H9 (cell line): ENCODE measurements around the gene PDRG1. TPM values are rescaled to one million over a fixed set of nuclear protein-coding genes. Genes with fewer than 3 reads are reported as not detected.

Experiments used
- DNase-seq: peaks from one replicate; pipeline ENCODE4 v3.0.0-alpha.2; 2017
- H2AFZ ChIP-seq: one replicate; pipeline ENCODE4 v1.6.1; 2013; ENCODE audit warnings: mild to moderate bottlenecking, low read length, control low read depth, moderate library complexity
- H2AK5ac ChIP-seq: 2 replicates; pipeline ENCODE4 v1.6.1; 2013; ENCODE audit warnings: low read length, control low read depth, mixed read lengths; ENCODE audit not compliant: insufficient read length
- H2BK120ac ChIP-seq: one replicate; pipeline ENCODE4 v1.6.1; 2013; ENCODE audit warnings: low read depth, mild to moderate bottlenecking, low read length, control low read depth, inconsistent platforms; ENCODE audit not compliant: poor library complexity, severe bottlenecking
- H2BK12ac ChIP-seq: 2 replicates; pipeline ENCODE4 v1.6.1; 2013; ENCODE audit warnings: low read length, control low read depth, mixed read lengths, low read depth; ENCODE audit not compliant: insufficient read length
- H2BK15ac ChIP-seq: 2 replicates; pipeline ENCODE4 v1.6.1; 2013; ENCODE audit warnings: low read depth, low read length, control low read depth
- H2BK20ac ChIP-seq: one replicate; pipeline ENCODE4 v1.6.1; 2013; ENCODE audit warnings: low read depth, mild to moderate bottlenecking, low read length, control low read depth, inconsistent platforms; ENCODE audit not compliant: poor library complexity, severe bottlenecking
- H2BK5ac ChIP-seq: 2 replicates; pipeline ENCODE4 v1.6.1; 2013; ENCODE audit warnings: low read length, control low read depth, mixed read lengths; ENCODE audit not compliant: insufficient read length
- H3K14ac ChIP-seq: 2 replicates; pipeline ENCODE4 v1.6.1; 2013; ENCODE audit warnings: low read length, control low read depth; ENCODE audit not compliant: insufficient read depth
- H3K18ac ChIP-seq: 2 replicates; pipeline ENCODE4 v1.6.1; 2013; ENCODE audit warnings: low read depth, mild to moderate bottlenecking, mixed read lengths, low read length, control low read depth; ENCODE audit not compliant: insufficient read length
- H3K23ac ChIP-seq: 2 replicates; pipeline ENCODE4 v1.6.1; 2013; ENCODE audit warnings: low read length, control low read depth, mixed read lengths, low read depth; ENCODE audit not compliant: insufficient read length
- H3K23me2 ChIP-seq: 2 replicates; pipeline ENCODE4 v1.6.1; 2013; ENCODE audit warnings: low read depth, mild to moderate bottlenecking, mixed read lengths, low read length, control low read depth; ENCODE audit not compliant: insufficient read length, poor library complexity, severe bottlenecking
- H3K27ac ChIP-seq: 2 replicates; pipeline ENCODE4 v1.5.1; 2013; ENCODE audit warnings: low read length, control low read depth, mixed read lengths, low read depth; ENCODE audit not compliant: insufficient read length
- H3K27me3 ChIP-seq: 2 replicates; pipeline ENCODE4 v1.6.1; 2013; ENCODE audit warnings: low read length, control low read depth, inconsistent platforms; ENCODE audit not compliant: insufficient read depth
- H3K4ac ChIP-seq: 2 replicates; pipeline ENCODE4 v1.6.1; 2013; ENCODE audit warnings: low read depth, mild to moderate bottlenecking, control low read depth, inconsistent platforms, low read length, moderate library complexity
- H3K4me1 ChIP-seq: 2 replicates; pipeline ENCODE4 v1.6.1; 2013; ENCODE audit warnings: low read length, control low read depth, inconsistent platforms; ENCODE audit not compliant: insufficient read depth
- H3K4me2 ChIP-seq: 2 replicates; pipeline ENCODE4 v1.6.1; 2013; ENCODE audit warnings: low read length, control low read depth, mixed read lengths; ENCODE audit not compliant: insufficient read length, insufficient read depth
- H3K56ac ChIP-seq: 2 replicates; pipeline ENCODE4 v1.6.1; 2013; ENCODE audit warnings: low read depth, mild to moderate bottlenecking, mixed read lengths, low read length, control low read depth; ENCODE audit not compliant: insufficient read length
- H3K79me1 ChIP-seq: 2 replicates; pipeline ENCODE4 v1.6.1; 2013; ENCODE audit warnings: low read depth, mild to moderate bottlenecking, moderate library complexity, low read length, control low read depth, inconsistent platforms; ENCODE audit not compliant: insufficient read depth, poor library complexity, severe bottlenecking
- H3K79me2 ChIP-seq: 2 replicates; pipeline ENCODE4 v1.6.1; 2013; ENCODE audit warnings: low read length, control low read depth, inconsistent platforms; ENCODE audit not compliant: insufficient read depth
- H3K9ac ChIP-seq: 2 replicates; pipeline ENCODE4 v1.6.1; 2013; ENCODE audit warnings: low read length, control low read depth, mixed read lengths; ENCODE audit not compliant: insufficient read length; ENCODE audit errors: extremely low read depth
- H3K9me3 ChIP-seq: one replicate; pipeline ENCODE4 v1.6.1; 2013; ENCODE audit warnings: low read depth, low read length, inconsistent platforms; ENCODE audit not compliant: control insufficient read depth
- H3T11ph ChIP-seq: one replicate; pipeline ENCODE4 v1.6.1; 2013; ENCODE audit warnings: mild to moderate bottlenecking, low read length, control low read depth, inconsistent platforms
- H4K20me1 ChIP-seq: one replicate; pipeline ENCODE4 v1.6.1; 2013; ENCODE audit not compliant: control insufficient read depth, insufficient read length, insufficient read depth
- H4K5ac ChIP-seq: 2 replicates; pipeline ENCODE4 v1.6.1; 2013; ENCODE audit warnings: low read depth, mild to moderate bottlenecking, mixed read lengths, low read length, control low read depth; ENCODE audit not compliant: insufficient read length
- H4K8ac ChIP-seq: replicated peaks from 2 replicates; pipeline ENCODE4 v1.6.1; 2013; ENCODE audit warnings: low read length, control low read depth, mixed read lengths, low read depth; ENCODE audit not compliant: insufficient read length
- H4K91ac ChIP-seq: 2 replicates; pipeline ENCODE4 v1.6.1; 2013; ENCODE audit warnings: low read depth, mild to moderate bottlenecking, moderate library complexity, mixed read lengths, low read length, control low read depth; ENCODE audit not compliant: insufficient read length
- H3K27ac Mint-ChIP-seq, 3 experiments: 2 replicates in 2 of 3; 3 replicates in 1 of 3; pipeline ENCODE4 v1.8.0; 2020 to 2021; ENCODE audit warnings: mixed read lengths in 3 of 3, mild to moderate bottlenecking in 1 of 3, moderate library complexity in 1 of 3
- H3K27me3 Mint-ChIP-seq: 2 replicates; pipeline ENCODE4 v1.8.0; 2021; ENCODE audit warnings: low read depth, mild to moderate bottlenecking, moderate library complexity, mixed read lengths
- H3K36me3 Mint-ChIP-seq, 3 experiments: 2 replicates in 2 of 3; 3 replicates in 1 of 3; pipeline ENCODE4 v1.8.0; 2020 to 2021; ENCODE audit warnings: low read depth in 3 of 3, mixed read lengths in 3 of 3; ENCODE audit not compliant: insufficient read depth in 1 of 3
- H3K4me1 Mint-ChIP-seq, 2 experiments: 2 replicates each; pipeline ENCODE4 v1.8.0; 2020; ENCODE audit warnings: mixed read lengths in 2 of 2
- H3K4me3 Mint-ChIP-seq, 2 experiments: 2 replicates in 1 of 2; 3 replicates in 1 of 2; pipeline ENCODE4 v1.8.0; 2020 to 2021; ENCODE audit warnings: mild to moderate bottlenecking in 2 of 2, mixed read lengths in 2 of 2, moderate library complexity in 1 of 2
- H3K9me3 Mint-ChIP-seq, 2 experiments: 2 replicates in 1 of 2; 3 replicates in 1 of 2; pipeline ENCODE4 v1.8.0; 2020; ENCODE audit warnings: mild to moderate bottlenecking in 2 of 2, mixed read lengths in 2 of 2, moderate library complexity in 1 of 2
- WGBS: extraction: QIAGEN DNeasy Blood & Tissue Kit; methylation state at CpG from one replicate; pipeline ENCODE4 v1.1.7; 2013; ENCODE audit warnings: missing lambda C conversion rate, low lambda C conversion rate, mixed read lengths; ENCODE audit not compliant: insufficient read length; ENCODE audit errors: extremely low coverage; 5-methylcytosine and 5-hydroxymethylcytosine counted together
- total RNA-seq: library from RNA; stranded (reverse); gene quantifications from 2 replicates; pipeline ENCODE4 v1.2.1, GENCODE V29; 2021
- TF ChIP-seq, protein P1 (sequence below): fragments of 200-600 bp; sonication (generic); conservative IDR thresholded peaks from 3 replicates; pipeline ENCODE4 v1.8.0; 2021; ENCODE audit warnings: antibody characterized with exemption, mild to moderate bottlenecking

The PDRG1 gene
- total RNA-seq, 1 experiment from 2014 or later = 32.2 TPM

DNA sequence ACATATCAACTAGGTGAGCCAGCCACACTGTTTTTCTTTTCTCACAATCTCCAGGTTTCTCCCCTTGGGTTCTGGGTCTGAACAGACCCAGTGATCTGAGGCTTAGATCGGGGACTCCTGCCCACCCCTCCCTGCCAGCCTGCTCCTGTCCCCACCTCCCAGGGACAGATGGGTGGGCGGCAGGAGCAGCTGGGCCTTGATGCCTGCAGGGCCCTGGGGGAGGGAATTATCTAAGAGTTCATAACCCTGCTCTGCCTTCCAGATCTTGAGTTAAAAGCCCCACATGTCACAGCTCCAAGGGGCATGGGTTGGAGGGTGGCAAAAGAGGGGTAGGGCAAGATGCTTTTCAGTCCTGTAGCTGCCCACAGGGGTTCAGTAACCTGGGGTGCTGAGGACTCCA, 10.9 kb upstream of the PDRG1 start:
- Histone ChIP-seq H3K18ac (no peak overlapping the region), H3K9me3 (no peaks in the 10 kb centered on the region), H4K91ac (no peak overlapping the region), H3K27ac (no peak overlapping the region), H2AFZ (no peak overlapping the region), H3K27me3 (no peaks in the 10 kb centered on the region), H4K8ac (no peak overlapping the region), H3K9ac (no peak overlapping the region), H3K23me2 (peaks cover 3% of the 10 kb centered on the region), H3K14ac (no peak overlapping the region), H2BK12ac (no peak overlapping the region), H3K79me2 (no peaks in the 10 kb centered on the region), H3K23ac (no peak overlapping the region), H3T11ph (no peak overlapping the region), H2BK120ac (no peak overlapping the region), H2AK5ac (no peak overlapping the region), H2BK5ac (no peak overlapping the region), H4K5ac (no peak overlapping the region), H2BK15ac (no peak overlapping the region), H3K56ac (no peak overlapping the region), H4K20me1 (no peaks in the 10 kb centered on the region), H3K4ac (no peak overlapping the region), H3K4me2 (no peak overlapping the region), H3K4me1 (no peaks in the 10 kb centered on the region), H3K79me1 (no peaks in the 10 kb centered on the region), H2BK20ac (no peak overlapping the region)
- Mint-ChIP-seq H3K4me1 (peaks cover 9 to 24% of the 10 kb centered on the region in 2 experiments), H3K36me3 (no peaks in the 10 kb centered on the region), H3K27ac (no peak overlapping the region), H3K27me3 (peaks cover 76% of the 10 kb centered on the region), H3K9me3 (no peaks in the 10 kb centered on the region; a peak in 1 of 5 replicates), H3K4me3 (no peak overlapping the region)
- DNase-seq = no peak
- TF ChIP-seq, protein P1, sequence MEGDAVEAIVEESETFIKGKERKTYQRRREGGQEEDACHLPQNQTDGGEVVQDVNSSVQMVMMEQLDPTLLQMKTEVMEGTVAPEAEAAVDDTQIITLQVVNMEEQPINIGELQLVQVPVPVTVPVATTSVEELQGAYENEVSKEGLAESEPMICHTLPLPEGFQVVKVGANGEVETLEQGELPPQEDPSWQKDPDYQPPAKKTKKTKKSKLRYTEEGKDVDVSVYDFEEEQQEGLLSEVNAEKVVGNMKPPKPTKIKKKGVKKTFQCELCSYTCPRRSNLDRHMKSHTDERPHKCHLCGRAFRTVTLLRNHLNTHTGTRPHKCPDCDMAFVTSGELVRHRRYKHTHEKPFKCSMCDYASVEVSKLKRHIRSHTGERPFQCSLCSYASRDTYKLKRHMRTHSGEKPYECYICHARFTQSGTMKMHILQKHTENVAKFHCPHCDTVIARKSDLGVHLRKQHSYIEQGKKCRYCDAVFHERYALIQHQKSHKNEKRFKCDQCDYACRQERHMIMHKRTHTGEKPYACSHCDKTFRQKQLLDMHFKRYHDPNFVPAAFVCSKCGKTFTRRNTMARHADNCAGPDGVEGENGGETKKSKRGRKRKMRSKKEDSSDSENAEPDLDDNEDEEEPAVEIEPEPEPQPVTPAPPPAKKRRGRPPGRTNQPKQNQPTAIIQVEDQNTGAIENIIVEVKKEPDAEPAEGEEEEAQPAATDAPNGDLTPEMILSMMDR = no peak
- WGBS = no CpG with 5 or more reads among the region's 2 CpGs
